GM18511 (cell line): Measurements from ENCODE around the gene PLD3.
"Not testable (repeated sequence)": the region's sequence is repeated elsewhere in the genome, so short reads cannot be mapped to it uniquely, and the experiment has no call there.

Experiments
- ATAC-seq: cut with Tn5 transposase; IDR thresholded peaks from one replicate; pipeline ENCODE4 v1.9.1; 2021; ENCODE audit warnings: mild to moderate bottlenecking, moderate library complexity; ENCODE audit not compliant: unreplicated experiment

Gene PLD3

DNA sequence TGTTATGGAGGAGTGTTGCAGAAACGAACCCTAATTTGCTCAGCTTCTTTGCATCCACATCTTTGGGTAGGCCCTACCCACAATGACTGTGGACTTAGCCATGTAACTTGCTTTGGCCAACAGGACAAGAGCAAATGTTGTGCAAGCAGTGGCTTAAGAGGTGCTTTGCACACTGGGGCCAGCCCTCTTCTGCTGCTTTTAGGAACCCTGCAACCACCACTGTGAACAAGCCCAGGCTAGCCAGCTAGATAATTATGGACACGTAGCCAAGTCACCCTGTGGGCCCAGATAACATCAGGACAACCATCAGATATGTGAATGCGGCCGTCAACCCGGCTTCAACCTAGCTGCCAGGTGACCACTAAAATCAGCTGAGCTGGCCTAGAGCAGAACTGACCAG is 17.4 kb upstream of the PLD3 start:
- no peak for ATAC-seq

DNA sequence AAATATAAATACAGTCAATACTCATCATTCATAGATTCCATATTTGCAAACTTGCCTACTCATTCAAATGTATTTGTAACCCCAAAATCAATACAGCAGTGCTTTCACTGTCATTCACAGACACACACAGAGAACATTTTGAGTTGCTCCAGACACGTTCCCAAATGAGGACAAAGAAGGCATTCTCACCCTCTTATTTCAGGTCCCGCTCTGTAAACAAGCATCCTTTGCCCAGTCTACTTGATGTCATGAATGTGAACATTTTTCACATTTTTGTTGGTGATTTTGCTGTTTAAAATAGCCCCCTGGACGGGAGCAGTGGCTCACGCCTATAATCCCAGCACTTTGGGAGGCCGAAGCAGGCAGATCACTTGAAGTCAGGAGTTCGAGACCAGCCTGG is 15.8 kb upstream of the PLD3 start:
- no peak for ATAC-seq

DNA sequence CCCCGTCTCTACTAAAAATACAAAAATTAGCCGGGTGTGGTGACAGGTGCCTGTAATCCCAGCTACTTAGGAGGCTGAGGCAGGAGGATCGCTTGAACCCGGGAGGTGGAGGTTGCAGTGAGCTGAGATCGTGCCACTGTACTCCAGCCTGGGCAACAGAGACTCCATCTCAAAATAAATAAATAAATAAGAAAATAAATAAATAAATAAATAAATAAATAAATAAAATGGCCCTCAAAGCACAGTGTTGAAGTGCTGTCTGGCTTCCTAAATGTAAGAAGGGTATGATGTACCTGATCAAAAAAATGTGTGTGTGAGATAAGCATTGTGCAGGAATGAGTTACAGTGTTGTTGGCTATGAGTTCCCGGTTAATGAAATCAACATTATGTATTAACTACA is 15.4 kb upstream of the PLD3 start:
- ATAC-seq, result not testable (repeated sequence)

DNA sequence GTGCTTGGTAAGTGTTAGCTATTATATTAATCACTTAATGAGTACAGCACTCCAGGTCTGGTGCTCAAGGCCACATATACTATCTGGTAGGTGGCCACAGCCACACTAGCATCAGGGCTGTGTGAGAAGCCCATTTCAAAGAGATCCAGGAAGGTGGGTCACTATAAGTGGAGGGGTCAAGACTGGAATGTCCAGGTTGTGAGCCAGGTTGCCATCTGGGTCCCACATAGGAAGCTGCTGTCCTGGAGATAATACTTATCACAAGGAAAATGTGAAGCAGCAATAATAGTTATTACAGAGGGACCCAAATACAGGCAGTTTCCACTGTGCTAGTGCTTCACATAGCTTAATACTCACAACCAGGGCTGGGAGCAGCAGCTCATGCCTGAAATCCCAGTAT is 13.4 kb upstream of the PLD3 start:
- ATAC-seq, result no peak

DNA sequence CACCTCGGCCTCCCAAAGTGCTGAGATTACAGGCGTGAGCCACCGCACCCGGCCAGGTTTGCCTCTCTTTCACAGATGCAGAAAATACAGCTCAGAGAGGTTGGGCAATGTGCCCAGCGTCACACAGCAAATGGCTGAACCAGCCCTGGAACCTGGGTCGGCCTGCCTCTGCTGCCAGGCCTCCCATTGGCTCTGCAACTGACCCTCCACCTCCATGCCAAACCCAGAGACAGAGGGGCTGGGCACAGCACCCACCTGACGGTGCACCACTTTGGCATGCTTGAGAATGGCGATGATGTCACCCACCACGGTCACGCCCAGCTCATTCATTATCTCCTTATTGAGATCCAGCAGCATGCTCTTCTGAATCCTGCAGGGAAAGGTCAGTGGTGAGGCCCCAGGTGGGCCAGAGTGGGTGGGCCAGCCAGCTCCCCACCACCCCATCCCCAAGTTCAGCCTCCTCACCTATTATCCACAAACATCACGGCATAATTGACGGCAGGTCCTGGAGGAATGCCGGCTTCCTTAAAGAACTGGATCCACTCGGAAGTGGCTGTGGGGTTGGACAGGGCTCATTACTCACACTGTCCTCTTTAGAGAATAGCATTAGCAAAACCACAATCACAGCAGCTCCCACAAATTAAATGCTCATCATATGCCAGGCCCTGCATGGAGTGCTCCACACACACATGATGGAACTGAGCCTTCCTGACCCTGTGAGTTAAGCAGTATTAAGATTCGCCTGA is 12.5 kb upstream of the PLD3 start:
- no peak for ATAC-seq

DNA sequence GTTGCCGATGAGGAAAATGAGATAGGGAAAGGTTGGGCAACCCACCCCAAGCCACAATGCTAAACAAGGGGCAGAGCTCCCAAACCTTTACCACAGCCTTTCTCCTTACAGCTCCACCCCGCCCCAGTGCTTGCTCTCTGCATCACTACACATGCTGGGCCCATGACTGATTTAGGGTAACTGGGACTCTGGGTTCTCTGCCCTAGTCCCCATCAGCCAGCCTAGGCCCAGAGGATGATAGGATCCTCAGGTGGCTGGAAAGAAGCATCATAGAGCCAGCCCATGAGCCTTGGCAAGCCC is 11.9 kb upstream of the PLD3 start:
- ATAC-seq, result no peak

DNA sequence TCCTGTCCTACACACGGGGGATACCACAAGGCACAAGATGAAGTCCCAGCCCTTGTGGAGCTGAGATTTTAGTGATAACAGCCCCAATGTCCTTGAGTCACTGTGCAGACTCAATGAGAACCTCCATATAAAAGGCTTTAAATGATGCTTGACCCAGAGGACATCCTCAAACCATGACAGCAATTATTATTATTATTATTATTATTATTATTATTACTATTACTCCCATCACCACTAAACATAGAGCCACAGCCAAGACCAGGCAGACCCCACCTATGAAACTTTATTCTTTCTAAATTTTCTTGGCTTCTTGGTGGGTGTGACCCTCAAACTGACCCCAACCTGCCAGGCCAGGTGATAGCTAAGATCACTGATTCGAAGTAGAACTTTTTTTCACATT is 11.4 kb upstream of the PLD3 start:
- no peak for ATAC-seq

DNA sequence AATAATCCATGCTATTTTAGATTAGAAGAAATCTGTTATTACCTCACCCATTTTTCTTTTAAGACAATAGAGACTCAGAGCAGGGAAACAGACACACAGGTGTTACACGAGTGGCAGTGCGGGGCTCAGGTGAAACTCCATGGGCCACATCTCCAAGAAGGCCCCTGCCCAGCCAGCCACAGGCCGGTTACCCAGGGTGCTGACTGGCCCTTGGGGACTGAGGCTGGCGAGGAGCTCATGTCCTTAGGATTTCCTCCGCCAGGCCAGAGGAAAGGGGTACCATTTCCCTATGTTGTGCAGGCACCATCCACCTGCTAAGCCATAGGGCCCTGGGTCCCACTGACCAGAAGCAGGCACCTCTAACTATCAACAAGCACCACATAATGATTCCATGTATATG is 10.9 kb upstream of the PLD3 start:
- ATAC-seq, result no peak

DNA sequence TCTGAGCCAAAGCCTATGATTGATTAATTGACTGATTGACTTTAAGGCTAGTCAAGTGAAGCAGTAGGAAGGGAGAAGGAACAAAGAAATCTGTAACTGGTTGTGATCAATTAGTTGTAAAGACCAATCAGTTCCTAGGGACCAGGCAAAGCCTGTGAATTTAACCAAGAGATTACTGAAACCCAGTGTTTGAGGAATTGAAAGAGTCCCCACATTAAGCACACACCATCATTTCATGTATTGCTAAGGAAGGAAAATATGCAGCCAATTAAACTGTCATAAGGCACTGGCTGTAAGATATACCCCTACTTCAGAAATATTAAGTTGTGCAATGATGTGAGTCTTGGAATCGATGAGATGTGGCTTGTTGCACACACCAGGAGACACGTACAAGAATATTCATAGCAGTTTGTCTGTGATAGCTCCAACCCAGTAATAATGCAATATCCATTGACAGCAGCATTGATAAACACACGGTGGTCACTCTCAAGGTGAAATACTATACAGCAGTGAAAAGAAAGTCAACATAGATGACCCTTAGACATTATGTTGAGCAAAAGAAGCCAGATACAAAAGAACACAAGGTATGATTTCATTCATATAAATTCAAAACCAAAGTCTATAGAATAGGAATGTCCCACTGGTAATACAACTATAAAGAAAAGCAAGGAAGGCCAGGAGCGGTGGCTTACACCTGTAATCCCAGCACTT is 9.3 kb upstream of the PLD3 start:
- ATAC-seq, result no peak

DNA sequence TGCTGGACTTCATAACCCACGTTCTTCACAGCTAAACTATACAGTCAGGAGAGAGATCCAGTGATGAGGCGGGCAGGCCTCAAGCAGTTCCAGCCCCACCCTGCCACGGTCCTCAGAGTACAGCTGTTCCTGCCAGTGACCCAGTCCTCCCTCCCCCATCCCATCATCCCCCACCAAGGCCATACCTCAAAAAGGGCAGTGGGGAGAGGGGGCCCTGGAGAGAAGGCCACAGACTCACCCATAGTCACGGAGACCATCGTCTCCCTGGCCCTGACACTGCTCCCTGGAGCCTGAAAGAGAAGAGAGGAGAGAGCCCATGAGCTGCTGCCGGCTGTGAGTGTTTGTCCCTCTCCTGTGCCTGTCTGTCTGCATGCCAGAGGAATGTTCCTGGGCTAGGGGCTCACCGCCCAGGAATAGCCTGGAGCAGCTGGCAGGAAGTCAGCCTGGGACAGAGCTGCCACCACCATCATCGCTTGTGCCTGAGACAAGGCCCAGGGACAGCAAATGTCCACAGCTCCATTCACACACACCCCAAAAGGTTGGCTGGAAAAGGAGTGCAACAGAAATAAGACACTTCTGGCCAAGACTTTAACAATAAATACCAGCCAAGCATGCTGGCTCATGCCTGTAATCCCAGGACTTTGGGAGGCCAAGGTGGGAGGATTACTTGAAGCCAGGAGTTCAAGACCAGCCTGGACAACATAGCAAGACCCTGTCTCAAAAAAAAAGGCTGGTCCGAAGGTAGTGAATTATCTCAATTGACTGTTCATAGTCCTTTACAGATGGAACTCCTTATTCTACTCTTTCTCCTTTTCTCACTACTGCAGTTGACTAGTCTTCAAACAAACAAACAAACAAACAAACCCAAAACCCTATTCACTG is 6.7 kb upstream of the PLD3 start:
- ATAC-seq, result no peak

DNA sequence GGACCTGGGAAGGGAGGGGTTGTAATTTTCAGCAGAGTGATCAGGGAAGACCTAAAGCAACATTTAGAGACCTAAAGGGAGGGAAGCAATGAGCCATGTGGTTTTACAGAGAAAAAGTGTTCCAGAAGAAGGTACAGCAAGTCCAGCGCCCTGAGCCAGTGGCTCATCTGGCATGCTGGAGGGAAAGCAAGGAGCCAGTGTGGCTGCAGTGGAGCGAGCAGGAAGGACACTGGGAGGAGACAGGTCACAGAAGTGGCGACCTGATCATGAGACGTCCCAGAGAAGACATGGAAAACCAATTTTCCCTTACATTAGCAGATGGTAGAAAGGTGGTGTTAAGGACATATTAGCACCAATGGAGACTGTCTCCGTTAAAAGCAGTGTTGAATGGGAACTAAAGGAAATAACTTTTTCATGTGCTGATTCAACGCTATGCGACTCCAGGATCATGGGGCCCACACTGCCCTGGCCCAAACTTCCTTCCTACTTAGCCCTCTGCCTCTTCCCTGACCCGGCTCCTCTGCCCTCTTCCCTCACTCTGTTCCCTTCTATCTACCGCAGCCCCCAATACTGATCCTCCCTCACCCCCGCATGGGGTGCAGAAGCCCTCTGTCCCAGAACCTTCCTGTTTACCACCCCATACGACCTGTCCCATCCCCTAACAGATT is 5.7 kb upstream of the PLD3 start:
- ATAC-seq, result no peak

DNA sequence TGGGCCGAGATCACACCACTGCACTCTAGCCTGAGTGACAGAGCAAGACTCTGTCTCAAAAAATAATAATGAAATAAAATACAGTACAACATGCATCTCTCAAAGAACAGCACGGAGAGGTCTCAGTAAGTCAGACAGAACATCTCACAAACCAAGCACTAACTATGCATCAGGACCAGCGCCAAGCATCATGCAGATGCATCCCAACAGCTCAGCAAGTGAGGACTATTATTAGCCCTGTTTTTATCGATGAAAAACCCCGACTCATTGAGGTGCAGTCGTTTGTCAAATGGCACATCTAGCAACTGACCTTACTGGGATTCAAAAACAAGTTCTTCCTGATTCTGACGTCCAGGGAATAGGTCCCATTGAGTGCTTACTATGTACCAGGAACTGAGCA is 4.1 kb upstream of the PLD3 start:
- ATAC-seq, result no peak

DNA sequence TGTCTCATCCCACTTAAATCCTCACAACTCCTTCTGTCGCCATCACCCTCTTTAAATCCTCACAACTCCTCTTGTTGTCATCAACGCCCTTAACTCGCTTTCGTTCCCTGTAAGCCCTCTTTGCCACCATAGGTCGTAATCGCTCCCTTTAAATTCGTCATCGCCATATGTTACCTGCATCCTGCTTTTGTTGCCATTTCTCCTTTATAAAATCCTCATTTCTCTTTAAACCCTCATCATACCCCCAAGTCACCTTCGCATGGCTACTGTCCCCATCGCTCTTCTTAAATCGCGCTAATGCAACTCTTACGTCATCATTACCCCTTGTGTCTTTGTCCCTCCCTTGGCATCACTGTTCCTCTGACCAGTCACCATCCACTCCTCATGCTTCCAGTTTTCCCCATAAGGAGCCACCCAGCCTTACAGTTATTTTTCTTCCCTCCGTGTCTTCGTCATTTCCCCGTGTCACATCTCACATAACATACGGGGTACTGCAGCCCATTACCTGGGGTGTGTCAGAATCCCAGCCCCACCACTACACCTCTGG is 539 bp downstream of the PLD3 start:
- no peak for ATAC-seq

DNA sequence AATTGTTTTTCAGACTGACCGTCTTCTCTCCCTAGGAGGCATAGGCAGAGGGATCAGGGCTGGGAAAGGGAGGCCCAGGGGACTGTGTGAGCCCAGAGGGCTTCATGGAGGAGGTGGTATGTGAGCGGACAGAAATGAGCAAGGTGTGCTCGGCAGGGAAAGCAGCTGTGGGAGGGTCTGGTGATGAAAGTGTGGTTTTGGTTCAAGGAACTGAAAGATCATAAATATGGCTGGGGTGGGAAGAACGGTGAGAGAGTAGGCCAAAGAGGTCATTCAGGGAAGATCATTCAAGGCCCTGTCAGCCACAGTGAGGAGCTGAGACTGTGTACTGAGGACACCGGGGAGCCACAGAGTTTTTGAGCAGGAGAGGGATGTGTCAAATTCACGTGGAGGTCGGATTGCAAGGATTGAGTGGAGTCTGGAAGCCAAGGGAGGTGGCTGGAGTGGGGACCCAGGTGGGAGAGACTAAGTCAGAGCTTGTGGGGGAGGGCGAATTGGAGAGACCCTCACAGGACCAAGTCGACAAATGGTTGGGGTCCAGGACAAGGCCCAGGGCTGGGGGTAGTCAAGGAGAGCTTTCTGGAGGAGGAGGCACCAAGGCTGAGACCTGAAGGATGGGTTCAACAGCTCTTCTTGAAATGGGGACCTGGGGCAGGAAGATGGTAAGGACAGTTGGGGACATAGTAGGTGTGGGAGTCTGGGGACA is 7.6 kb downstream of the PLD3 start:
- no peak for ATAC-seq

DNA sequence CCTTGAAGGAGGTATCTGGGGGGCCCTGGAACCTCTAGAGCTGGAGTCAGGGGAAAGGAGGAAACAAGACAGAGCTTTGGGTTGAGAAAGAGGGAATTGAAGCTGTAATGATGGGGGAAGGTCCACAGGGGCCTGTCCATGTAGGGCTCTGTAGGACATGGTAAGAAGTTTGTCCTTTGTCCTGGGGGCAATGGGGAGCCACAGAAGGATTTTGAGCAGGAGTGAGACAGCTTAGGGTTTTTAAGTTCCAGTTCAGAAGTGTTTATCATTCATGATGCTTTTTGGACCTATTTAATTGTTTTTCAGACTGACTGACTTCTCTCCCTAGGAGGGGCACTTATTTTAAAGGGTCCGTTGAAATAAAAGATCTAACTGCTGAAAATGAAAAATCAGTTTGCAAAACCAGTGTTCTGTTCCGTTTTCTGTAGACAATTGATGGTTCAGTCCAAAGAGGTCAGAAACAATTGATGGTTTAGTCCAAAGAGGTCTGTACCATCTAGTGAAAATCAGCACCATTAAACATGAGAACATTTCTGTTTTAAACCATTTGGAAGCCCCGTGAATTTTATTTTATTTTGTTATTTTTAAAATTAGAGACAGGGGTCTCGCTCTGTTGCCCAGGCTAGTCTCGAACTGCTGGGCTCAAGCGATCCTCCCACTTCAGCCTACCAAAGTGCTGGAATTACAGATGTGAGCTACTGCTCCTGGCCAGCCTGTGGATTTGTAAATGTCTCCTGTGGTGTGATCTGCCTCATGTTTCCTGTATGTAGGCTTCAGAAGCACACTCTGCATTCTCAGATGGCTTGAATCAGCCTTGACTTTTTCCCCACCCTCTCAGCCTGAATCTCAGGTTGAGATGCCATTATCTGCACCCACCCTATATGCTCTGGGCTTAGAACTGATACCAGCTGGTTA is 8.4 kb downstream of the PLD3 start:
- no peak for ATAC-seq

DNA sequence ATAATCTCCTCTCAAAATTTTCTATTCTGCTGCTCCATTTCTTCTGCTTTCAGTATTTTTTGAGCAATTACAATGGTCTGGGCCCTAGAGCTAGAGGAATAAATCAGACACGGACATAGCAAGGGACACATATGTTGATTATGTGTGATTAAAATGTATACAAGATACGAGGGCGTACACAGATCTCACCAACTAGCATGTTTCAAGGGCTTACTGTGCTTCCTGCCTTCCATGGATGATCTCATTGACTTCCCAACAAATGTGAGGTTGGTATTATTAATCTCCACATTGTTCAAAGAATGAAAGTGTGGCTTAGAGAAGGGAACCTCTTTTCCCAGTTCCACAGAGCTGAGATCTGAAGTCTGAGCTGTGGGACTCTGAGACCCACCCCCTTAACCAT is 9.1 kb downstream of the PLD3 start:
- no peak for ATAC-seq

DNA sequence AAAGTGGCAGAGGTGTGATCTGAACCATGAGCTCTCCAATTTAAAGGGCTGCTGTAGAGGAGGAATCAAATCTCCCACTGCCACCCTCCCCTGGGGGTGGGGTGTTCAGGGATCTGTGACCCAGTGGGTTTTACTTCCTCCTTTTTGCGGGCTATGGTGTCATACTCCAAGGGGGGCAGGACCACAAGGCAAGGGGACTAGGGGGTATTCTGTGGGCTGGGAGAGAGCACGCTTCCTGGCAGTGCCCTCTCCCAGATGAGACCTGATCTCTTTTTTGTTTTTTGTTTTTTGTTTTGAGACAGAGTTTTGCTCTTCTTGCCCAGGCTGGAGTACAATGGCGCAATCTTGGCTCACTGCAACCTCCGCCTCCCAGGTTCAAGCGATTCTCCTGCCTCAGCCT is 10.3 kb downstream of the PLD3 start:
- no peak for ATAC-seq

DNA sequence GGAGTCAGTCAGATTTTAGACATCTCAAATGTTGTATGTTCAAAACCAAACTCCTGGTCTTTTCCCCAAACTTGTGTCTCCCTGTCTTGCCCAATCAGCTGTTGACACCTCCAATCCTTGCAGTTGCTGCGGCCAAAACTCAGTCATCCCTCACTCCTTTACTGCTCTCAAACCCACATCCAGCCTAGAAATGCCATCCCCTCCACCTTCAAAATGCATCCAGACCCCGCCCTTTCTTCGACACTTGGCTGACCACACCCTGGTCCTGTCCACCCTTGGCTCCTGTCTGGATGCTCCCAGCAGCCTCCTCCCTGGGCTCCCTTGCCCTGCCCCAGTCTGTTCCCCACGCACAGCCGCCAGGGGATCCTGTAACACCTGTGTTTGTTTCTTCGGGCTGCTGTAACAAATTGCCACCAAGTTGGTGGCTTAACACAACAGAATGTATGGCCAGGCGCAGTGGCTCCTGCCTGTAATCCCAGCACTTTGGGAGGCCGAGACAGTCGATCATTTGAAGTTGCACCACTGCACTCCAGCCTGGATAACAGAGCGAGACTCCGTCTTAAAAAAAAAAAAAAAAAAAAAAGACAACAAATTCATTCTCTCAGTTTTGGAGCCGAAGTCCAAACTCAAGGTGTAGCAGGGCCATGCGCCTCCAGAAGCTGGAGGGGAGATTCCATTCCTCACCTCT is 11.7 kb downstream of the PLD3 start:
- ATAC-seq, result no peak

DNA sequence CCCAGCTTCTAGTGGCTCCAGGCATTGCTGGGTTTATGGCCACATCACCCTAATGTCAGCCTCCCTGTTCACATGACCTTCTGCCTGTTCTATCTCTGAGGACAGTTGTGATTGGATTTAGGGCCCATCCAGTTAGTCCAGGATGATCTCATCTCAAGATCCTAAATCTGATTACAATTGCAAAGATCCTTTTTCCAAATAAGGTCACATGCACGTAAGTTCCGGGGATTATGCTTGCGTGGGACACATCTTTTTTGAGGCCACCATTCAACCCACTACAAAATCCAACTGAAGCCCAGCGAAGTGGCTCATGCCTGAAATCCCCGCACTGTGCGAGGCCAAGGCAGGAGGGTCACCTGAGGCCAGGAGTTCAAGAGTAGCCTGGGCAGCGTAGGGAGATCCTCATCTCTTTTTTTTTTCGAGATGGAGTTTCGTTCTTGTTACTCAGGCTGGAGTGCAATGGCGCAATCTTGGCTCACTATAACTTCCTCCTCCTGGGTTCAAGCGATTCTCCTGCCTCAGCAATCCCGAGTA is 12.3 kb downstream of the PLD3 start:
- no peak for ATAC-seq
